ENCODE measurements around the gene GZMB. TPM values are rescaled to one million over a fixed set of nuclear protein-coding genes. Genes with fewer than 3 reads are reported as not detected.

GZMB gene
- total RNA-seq, 5 donors from 2014 or later (not counting 1 experiment from before 2014, with no cell fraction given), result 3.5 to 66.2 (median 12.6) TPM

GRCh38 chr14:24674204-24674970, 40.4 kb upstream of the GZMB start:
- Histone ChIP-seq H3K27me3 (replicated peaks in 1 of 2; ENCODE audit: control insufficient read depth in 2 of 2, extremely low read depth in 1 of 2, insufficient read depth in 2 of 2, low read length in 1 of 2) (no peaks in the 10 kb centered on the region), H3K27ac (ENCODE audit: low read length) (peak overlapping the region; percentile 82), H3K4me3 (ENCODE audit: control insufficient read depth in 1 of 2, extremely low read depth in 1 of 2, low read length in 1 of 2) (peak overlapping the region; percentile 28 to 53), H3K9me3 (no peaks in the 10 kb centered on the region), H3K36me3 (ENCODE audit: control insufficient read depth in 2 of 2, extremely low read depth in 1 of 2, insufficient read depth in 1 of 2, low read length in 1 of 2) (no peaks in the 10 kb centered on the region), H3K4me1 (ENCODE audit: control insufficient read depth in 1 of 2, extremely low read depth in 1 of 2, insufficient read depth in 2 of 2, low read length in 2 of 2) (peaks cover 33 to 37% of the 10 kb centered on the region in 2 experiments)
- ChIA-PET CTCF (interaction anchor here in 1 of 2 donors (0.7 to 2.7 kb wide), 7 partner anchors 16 to 69 kb away, joined by 3 to 12 read pairs (median 4); partner anchors contain the start of genes GZMB and GZMH), POLR2A (interaction anchor here in 1 of 2 donors (1.4 kb wide), 1 partner anchor 19 kb away, joined by 4 read pairs; no protein-coding TSS in a partner anchor)
- Mint-ChIP-seq H3K4me1 (peaks cover 54 to 65% (median 59%) of the 10 kb centered on the region in 3 donors), H3K27me3 (no peaks in the 10 kb centered on the region), H3K4me3 (peak overlapping the region; percentile 74 to 78 (median 77)), H3K9me3 (peaks cover 0 to 3% (median 0%) of the 10 kb centered on the region in 3 donors), H3K27ac (peak overlapping the region; percentile 94 to 97), H3K36me3 (no peaks in the 10 kb centered on the region)
- DNase-seq, result peak in 14 of 35 experiments; percentile 19 to 70 (median 35)
- WGBS (ENCODE audit: insufficient coverage), result no CpG with 5 or more reads among the region's 5 CpGs
- ATAC-seq (replicated peaks in 1 of 4), result peak; percentile 56 to 67 (median 58)

- peaks cover 29 to 34% of the 10 kb centered on the region in 2 experiments for H3K4me1 ChIP-seq (ENCODE audit: control insufficient read depth in 1 of 2, extremely low read depth in 1 of 2, insufficient read depth in 2 of 2, low read length in 2 of 2)
- Mint-ChIP-seq H3K27ac (peak overlapping the region; percentile 94 to 97), H3K27me3 (no peaks in the 10 kb centered on the region), H3K4me3 (peak overlapping the region; percentile 74 to 78 (median 77)), H3K36me3 (no peaks in the 10 kb centered on the region), H3K4me1 (peaks cover 47 to 61% (median 55%) of the 10 kb centered on the region in 3 donors), H3K9me3 (peaks cover 0 to 3% (median 0%) of the 10 kb centered on the region in 3 donors)
- peak overlapping the region; percentile 28 to 53 for H3K4me3 ChIP-seq (ENCODE audit: control insufficient read depth in 1 of 2, extremely low read depth in 1 of 2, low read length in 1 of 2)
- ATAC-seq (replicated peaks in 1 of 4) (peak; percentile 84 to 89 (median 87)), DNase-seq (peak in 33 of 35 experiments; percentile 11 to 87 (median 49))
- no peaks in the 10 kb centered on the region for H3K36me3 ChIP-seq (ENCODE audit: control insufficient read depth in 2 of 2, extremely low read depth in 1 of 2, insufficient read depth in 1 of 2, low read length in 1 of 2)
- H3K27ac ChIP-seq (ENCODE audit: low read length), result peak overlapping the region; percentile 82
- no peaks in the 10 kb centered on the region for H3K9me3 ChIP-seq
- no peaks in the 10 kb centered on the region for H3K27me3 ChIP-seq (replicated peaks in 1 of 2; ENCODE audit: control insufficient read depth in 2 of 2, extremely low read depth in 1 of 2, insufficient read depth in 2 of 2, low read length in 1 of 2)
- WGBS (ENCODE audit: insufficient coverage), result 0% methylated on average over 7 of the region's 9 CpGs
- CTCF ChIA-PET, result interaction anchor here in 1 of 2 donors (0.6 to 2.7 kb wide), 9 partner anchors 17 to 450 kb away, joined by 3 to 12 read pairs (median 4); partner anchors contain the start of genes GZMB and GZMH
- POLR2A ChIA-PET, result interaction anchor here in 1 of 2 donors (0.5 to 1.4 kb wide), 3 partner anchors 19 to 64 kb away, joined by 3 to 4 read pairs (median 4); partner anchors contain the start of gene GZMH
Observed at GRCh38 chr14:24673534-24674203, 39.7 kb upstream of the GZMB start.

- Histone ChIP-seq H3K4me1 (ENCODE audit: control insufficient read depth in 1 of 2, extremely low read depth in 1 of 2, insufficient read depth in 2 of 2, low read length in 2 of 2) (peaks cover 23 to 32% of the 10 kb centered on the region in 2 experiments), H3K27ac (ENCODE audit: low read length) (peak overlapping the region; percentile 82), H3K9me3 (no peaks in the 10 kb centered on the region), H3K4me3 (ENCODE audit: control insufficient read depth in 1 of 2, extremely low read depth in 1 of 2, low read length in 1 of 2) (peak overlapping the region in 1 of 2 donors; percentile 28), H3K27me3 (replicated peaks in 1 of 2; ENCODE audit: control insufficient read depth in 2 of 2, extremely low read depth in 1 of 2, insufficient read depth in 2 of 2, low read length in 1 of 2) (no peaks in the 10 kb centered on the region), H3K36me3 (ENCODE audit: control insufficient read depth in 2 of 2, extremely low read depth in 1 of 2, insufficient read depth in 1 of 2, low read length in 1 of 2) (no peaks in the 10 kb centered on the region)
- H3K4me1 Mint-ChIP-seq, result peaks cover 43 to 57% (median 51%) of the 10 kb centered on the region in 3 donors
- 9% methylated on average over 1 of the region's 2 CpGs for WGBS (ENCODE audit: insufficient coverage)
- peak overlapping the region; percentile 74 to 78 (median 77) for H3K4me3 Mint-ChIP-seq
- no peaks in the 10 kb centered on the region for H3K36me3 Mint-ChIP-seq
- ChIA-PET POLR2A (interaction anchor here in 1 of 2 donors (0.5 to 1.1 kb wide), 2 partner anchors 38 to 64 kb away, joined by 3 to 4 read pairs; partner anchors contain the start of gene GZMH), CTCF (interaction anchor here (0.6 to 2.7 kb wide), 8 partner anchors 16 to 450 kb away, joined by 3 to 12 read pairs (median 4); partner anchors contain the start of gene GZMH (in 1 of the 2))
- H3K27me3 Mint-ChIP-seq, result no peaks in the 10 kb centered on the region
- peaks cover 0 to 3% (median 0%) of the 10 kb centered on the region in 3 donors for H3K9me3 Mint-ChIP-seq
- DNase-seq (no peak), ATAC-seq (replicated peaks in 1 of 4) (no peak)
- H3K27ac Mint-ChIP-seq, result peak overlapping the region; percentile 94 to 97
Observed at GRCh38 chr14:24673059-24673458, 39.1 kb upstream of the GZMB start.

- peak in 2 of 35 experiments; percentile 12 to 32 for DNase-seq
- H3K27ac Mint-ChIP-seq, result no peak overlapping the region
- H3K36me3 Mint-ChIP-seq, result no peaks in the 10 kb centered on the region
- no peaks in the 10 kb centered on the region for H3K36me3 ChIP-seq (ENCODE audit: control insufficient read depth in 2 of 2, extremely low read depth in 1 of 2, insufficient read depth in 1 of 2, low read length in 1 of 2)
- no peaks in the 10 kb centered on the region for H3K27me3 Mint-ChIP-seq
- no peaks in the 10 kb centered on the region for H3K27me3 ChIP-seq (replicated peaks in 1 of 2; ENCODE audit: control insufficient read depth in 2 of 2, extremely low read depth in 1 of 2, insufficient read depth in 2 of 2, low read length in 1 of 2)
- H3K9me3 Mint-ChIP-seq, result no peaks in the 10 kb centered on the region
- ATAC-seq (replicated peaks in 1 of 4), result no peak
- WGBS (ENCODE audit: insufficient coverage), result no CpG with 5 or more reads among the region's 1 CpG
- no peak overlapping the region for H3K4me3 Mint-ChIP-seq
- peaks cover 38 to 48% (median 39%) of the 10 kb centered on the region in 3 donors for H3K4me1 Mint-ChIP-seq
- CTCF ChIA-PET, result no interaction called here
- H3K27ac ChIP-seq (ENCODE audit: low read length), result no peak overlapping the region
- peaks cover 26 to 28% of the 10 kb centered on the region in 2 experiments for H3K4me1 ChIP-seq (ENCODE audit: control insufficient read depth in 1 of 2, extremely low read depth in 1 of 2, insufficient read depth in 2 of 2, low read length in 2 of 2)
- POLR2A ChIA-PET, result no interaction called here
- H3K9me3 ChIP-seq, result no peaks in the 10 kb centered on the region
- H3K4me3 ChIP-seq (ENCODE audit: control insufficient read depth in 1 of 2, extremely low read depth in 1 of 2, low read length in 1 of 2), result no peak overlapping the region
Observed at GRCh38 chr14:24670594-24670993, 36.6 kb upstream of the GZMB start.

DNA sequence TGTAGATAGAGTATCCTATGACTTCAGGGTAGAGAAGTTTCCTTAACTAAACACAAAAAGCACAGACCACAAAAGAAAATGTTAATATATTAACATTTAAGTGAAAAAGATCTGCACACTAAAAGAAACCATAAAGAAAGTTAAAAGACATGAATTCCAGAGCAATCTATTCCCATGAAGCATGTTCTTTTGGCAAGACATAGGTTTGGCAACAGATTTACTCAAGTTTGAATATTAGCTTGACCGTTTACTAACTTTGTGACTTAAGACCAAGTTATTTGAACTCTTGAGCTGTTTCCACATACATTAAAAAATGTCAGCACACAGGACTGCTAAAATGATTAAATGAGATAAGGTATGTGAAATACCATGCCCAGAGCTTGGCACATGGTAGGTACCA, 35.7 kb upstream of the GZMB start:
- no peaks in the 10 kb centered on the region for H3K36me3 ChIP-seq (ENCODE audit: control insufficient read depth in 2 of 2, extremely low read depth in 1 of 2, insufficient read depth in 1 of 2, low read length in 1 of 2)
- H3K27ac ChIP-seq (ENCODE audit: low read length), result no peak overlapping the region
- CTCF ChIA-PET, result interaction anchor here in 1 of 2 donors (0.7 kb wide), 1 partner anchor 13 kb away, joined by 3 read pairs; no protein-coding TSS in a partner anchor
- peaks cover 36 to 48% (median 37%) of the 10 kb centered on the region in 3 donors for H3K4me1 Mint-ChIP-seq
- peaks cover 33% of the 10 kb centered on the region in 2 experiments for H3K4me1 ChIP-seq (ENCODE audit: control insufficient read depth in 1 of 2, extremely low read depth in 1 of 2, insufficient read depth in 2 of 2, low read length in 2 of 2)
- no peak overlapping the region for H3K4me3 ChIP-seq (ENCODE audit: control insufficient read depth in 1 of 2, extremely low read depth in 1 of 2, low read length in 1 of 2)
- H3K4me3 Mint-ChIP-seq, result no peak overlapping the region
- H3K27ac Mint-ChIP-seq, result no peak overlapping the region
- ATAC-seq (replicated peaks in 1 of 4), result no peak
- H3K27me3 ChIP-seq (replicated peaks in 1 of 2; ENCODE audit: control insufficient read depth in 2 of 2, extremely low read depth in 1 of 2, insufficient read depth in 2 of 2, low read length in 1 of 2), result no peaks in the 10 kb centered on the region
- WGBS (ENCODE audit: insufficient coverage), result no CpG with 5 or more reads among the region's 1 CpG
- no peaks in the 10 kb centered on the region for H3K36me3 Mint-ChIP-seq
- H3K9me3 Mint-ChIP-seq, result no peaks in the 10 kb centered on the region
- POLR2A ChIA-PET, result no interaction called here
- DNase-seq, result no peak
- H3K9me3 ChIP-seq, result no peaks in the 10 kb centered on the region
- H3K27me3 Mint-ChIP-seq, result no peaks in the 10 kb centered on the region
